HG03045 (cell line): ENCODE measurements around the gene PCBD2.
"Not testable (repeated sequence)": the region's sequence is repeated elsewhere in the genome, so short reads cannot be mapped to it uniquely, and the experiment has no call there.

Experiments used
- ATAC-seq: cut with Tn5 transposase; IDR thresholded peaks from one replicate; pipeline ENCODE4 v1.9.1; 2021; ENCODE audit warnings: mild to moderate bottlenecking, moderate library complexity; ENCODE audit not compliant: unreplicated experiment

Gene PCBD2

DNA sequence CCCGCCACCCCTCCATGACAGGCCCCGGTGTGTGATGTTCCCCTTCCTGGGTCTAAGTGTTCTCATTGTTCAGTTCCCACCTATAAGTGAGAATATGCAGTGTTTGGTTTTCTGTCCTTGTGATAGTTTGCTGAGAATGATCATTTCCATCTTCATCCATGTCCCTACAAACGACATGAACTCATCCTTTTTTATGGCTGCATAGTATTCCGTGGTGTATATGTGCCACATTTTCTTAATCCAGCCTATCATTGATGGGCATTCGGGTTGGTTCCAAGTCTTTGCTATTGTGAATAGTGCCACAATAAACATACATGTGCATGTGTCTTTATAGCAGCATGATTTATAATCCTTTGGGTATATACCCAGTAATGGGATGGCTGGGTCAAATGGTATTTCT, 93.1 kb downstream of the PCBD2 start:
- not testable (repeated sequence) for ATAC-seq

DNA sequence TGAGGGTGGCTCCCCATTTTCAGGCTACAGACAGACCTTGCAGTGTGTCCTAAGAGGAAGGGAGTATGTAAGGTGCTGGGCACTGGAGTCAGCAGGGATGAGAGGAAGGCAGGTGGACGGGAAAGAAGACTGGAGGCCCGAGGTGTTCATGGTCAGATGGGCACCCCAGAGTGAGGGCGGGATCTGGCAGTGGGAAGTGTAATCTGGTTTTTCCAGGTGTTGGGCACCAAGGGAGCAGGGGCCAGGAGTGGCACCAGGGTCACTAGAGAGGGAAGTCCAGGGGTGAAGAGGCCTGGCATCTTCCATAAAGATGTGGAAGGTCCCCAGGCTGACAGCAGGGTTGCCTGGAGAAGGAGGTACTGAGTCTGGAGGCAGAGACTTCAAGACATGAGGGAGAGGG, 99.4 kb downstream of the PCBD2 start:
- ATAC-seq: no peak

DNA sequence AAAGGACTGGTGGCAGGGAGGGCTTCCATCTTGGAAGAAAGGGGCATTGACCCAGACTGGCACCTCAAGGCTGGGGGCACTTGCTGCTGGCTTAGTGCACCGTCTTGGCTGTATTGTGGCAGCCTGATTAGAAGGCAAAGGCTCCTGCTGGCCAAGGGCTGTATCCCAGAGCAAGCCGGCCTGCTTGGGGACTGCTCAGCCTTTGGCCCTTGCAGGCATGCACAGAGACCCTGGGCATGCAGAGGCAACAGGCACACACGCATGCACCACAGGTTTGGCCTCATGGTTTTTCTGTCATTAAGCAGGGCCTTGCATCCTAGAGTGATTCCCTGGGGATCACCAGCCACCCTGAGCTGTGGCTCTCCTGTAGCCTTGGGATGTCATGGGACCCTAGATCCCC, 100.1 kb downstream of the PCBD2 start:
- ATAC-seq: no peak

DNA sequence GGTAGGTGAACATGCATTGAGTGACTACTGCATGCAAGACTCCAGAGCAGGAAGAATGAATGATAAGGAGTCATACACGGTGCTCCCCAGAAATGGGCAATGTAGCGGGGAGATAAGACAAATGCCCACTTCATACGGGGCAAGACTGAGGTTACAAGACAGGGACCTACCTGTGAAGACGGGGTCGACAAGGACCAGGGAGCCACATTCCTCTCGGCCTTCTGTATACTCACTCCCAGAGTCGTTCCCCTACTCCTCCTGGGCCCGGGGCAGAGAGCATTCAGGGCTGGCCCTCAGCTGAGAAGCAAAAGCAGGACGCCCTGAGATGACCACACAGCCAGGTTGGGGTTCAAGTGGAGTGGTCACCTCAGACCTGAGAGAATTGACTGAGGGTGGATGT, 102.4 kb downstream of the PCBD2 start:
- ATAC-seq: no peak

DNA sequence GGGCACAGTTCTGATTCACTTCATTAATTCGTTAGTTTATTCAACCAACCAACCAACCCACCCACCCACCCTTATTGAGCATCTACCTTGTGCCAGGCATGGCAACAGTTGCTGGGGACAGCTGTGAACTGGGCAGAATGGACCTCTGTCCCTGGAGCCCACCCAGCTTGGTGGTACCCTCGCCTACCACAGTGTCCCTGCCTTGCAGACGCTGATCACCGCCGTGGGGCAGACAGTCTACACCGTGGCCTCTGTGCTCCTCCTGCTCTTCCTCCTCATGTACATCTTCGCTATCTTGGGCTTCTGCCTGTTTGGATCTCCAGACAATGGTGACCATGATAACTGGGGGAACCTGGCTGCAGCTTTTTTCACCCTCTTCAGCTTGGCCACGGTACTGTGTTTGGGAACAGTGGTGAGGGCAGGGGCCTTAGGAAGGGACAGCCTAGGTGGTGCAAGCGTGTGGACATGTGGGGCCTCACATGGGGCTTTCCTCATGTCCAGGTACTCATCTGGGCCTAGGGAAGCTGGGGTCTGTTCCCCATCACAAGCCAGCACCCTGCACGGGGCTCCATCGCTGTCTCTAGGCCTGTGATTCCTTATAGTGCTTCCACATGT, 102.9 kb downstream of the PCBD2 start:
- ATAC-seq: no peak

DNA sequence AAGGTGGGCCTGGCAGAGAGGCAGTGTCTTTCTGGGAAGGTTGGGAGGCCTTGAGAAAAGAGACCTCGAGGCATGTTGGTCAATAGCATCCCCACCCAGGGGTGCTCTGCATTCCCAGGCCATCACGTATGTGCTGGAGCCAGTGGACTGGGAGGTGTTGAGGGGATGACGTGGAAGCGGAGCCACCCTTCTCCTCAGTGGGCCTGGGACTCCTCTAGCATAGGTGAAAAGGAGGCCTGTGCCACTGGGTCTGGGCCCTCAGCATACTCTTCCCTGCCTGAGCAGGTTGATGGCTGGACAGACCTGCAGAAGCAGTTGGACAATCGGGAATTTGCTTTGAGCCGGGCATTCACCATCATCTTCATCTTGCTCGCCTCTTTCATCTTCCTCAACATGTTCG, 103.6 kb downstream of the PCBD2 start:
- no peak for ATAC-seq

DNA sequence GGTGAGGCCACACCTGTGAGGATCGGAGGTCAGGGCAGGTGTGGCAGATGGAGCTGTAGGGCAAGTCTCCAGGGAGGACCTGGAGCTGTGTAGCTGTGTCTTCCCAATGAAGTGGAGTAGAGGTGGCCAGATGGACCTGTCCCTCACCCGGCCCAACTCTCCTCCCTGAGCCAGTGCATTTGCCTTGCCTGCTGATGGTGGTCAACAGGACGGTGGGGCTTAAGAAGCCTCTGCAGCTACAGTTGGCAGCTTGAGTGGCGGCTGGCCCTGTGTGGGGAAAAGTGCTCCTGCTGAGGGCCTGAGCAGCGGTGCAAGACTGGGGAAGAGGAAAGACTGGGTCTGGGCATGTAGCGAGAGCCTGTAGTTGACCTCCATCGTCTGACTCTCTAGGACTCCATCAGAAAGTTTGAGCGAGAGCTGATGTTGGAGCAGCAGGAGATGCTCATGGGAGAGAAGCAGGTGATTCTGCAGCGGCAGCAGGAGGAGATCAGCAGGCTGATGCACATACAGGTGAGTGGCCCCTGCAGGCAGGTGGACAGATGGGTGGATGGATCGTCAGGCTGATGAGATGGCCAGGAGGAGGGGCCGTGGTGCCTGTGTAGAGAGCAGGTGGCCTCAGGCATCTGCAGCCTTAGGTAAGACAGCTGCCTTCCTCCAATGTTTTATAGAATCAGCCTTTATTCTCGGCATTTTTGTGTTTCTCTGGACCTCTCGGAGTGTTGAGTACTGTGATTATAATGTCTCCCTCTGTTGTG, 104.2 kb downstream of the PCBD2 start:
- ATAC-seq: no peak

DNA sequence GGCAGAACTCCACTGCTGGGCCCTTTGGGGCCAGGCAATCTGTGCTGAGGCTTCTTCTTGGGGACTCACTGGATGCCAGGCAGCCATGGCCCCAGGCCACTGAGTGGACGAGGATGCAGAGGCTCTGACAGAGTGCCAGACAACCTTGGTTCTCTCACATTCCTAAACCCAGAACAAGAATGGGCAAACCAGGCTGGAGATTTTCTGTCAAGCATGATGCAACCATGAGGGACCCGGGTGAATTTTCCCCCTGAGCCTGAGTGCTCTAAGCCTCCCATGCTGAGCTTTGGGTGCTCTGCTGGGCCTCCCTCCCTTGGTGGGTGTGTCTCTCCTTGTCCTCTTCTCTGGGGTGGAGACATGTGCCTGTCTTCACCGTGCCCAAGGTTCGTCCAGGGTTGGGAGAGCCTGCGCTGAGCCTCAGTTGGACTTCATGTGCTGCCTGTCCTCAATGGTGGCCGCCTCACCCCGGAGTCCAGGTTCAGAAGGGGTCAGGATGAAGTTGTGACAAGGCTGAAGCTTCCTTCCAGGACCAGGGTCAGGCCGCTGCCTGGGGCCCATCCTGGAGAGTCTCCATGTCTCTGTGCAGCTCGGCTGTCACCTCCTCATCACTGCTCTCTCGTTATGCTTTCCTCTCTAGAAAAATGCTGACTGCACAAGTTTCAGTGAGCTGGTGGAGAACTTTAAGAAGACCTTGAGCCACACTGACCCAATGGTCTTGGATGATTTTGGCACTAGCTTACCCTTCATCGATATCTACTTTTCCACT, 105.0 kb downstream of the PCBD2 start:
- ATAC-seq: no peak

GRCh38 chr5:135010502-135011354, 105.8 kb downstream of the PCBD2 start:
- no peak for ATAC-seq

DNA sequence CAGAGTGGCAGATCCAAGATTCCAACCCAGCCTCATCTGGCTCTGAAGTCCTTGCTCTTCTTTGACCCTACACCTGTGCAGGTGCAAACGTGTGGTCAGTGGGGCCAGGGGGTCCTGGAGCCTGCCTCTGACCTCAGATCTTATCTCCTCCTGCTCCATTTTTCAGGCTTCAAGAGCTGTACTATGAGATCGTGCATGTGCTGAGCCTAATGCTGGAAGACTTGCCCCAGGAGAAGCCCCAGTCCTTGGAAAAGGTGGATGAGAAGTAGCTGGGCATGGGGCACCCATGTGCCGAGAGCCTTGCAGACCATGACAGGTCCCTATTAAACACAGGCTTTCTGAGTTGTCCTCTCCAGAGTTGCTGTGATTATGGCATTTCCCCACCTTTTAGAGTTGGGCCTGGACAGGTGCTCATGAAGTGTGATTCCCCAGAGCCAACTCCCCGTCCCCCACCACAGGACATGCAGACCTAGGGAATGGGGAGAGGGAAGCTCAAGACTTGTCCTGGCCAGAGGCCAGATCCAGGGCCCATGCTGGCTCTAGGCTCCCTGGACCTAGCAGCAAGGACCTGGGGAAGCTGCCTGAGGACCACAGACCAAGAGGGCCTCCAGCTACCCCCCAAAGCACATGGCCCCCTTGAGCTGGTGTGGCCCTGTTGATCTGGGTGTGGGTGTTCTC, 106.6 kb downstream of the PCBD2 start:
- ATAC-seq: no peak

GRCh38 chr5:135012033-135012588, 107.2 kb downstream of the PCBD2 start:
- ATAC-seq: no peak
